ENCODE measurements around the gene KRT80. TPM values are rescaled to one million over a fixed set of nuclear protein-coding genes. Genes with fewer than 3 reads are reported as not detected.

The KRT80 gene
- total and polyA plus RNA-seq, 2 donors (not counting 3 experiments of a cell fraction or from before 2014, with no cell fraction given), result 13.6 to 23.7 TPM

DNA sequence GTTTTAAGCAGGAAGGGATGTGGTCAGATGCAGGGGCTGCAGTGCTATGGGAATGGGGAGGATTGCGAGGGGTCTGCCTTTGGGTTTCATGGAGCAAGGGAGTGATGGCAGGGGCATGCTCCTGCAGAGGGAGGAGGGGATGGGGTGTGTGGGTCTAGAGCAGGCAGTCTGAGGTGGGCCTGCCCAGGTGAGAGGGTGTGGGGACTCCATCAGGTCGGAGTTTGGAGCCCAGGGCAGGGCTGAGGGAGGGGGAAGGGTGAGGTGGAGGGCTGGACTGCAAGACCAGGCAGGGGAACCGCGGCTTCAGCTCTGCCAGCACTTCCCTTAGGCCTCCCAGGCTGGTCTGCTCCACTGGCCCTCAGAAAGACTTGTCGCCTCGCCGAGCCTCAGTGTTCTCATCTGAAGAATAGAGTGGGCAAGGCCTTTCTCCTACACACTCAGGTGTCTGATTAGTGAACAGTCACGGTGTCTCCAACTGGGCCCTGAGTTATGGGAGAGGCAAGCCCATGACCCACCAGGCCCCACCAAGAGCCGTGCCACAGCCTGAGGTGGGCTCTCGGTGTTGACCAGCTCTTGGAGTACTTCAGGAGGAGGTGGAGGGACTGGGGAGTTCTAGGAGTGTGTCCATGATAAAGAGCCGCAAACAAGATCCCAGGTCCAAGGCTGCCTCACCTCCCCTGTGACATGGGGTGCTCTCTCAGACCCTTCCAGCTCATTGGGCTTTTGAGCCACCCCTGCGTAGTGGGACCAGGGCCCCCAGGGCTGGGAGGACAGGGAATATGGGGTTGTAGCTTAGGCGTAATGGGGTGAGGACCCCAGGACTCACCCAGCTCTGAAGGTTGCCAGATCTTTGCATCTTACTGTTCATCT, 20.1 kb upstream of the KRT80 start:
- dilution Hi-C loops (cut with MboI; ENCODE audit: extremely low pct_ligation_motif_present, low sequenced_read_pairs), result no loop called here
- FAIRE-seq, result no peak
- TF ChIP-seq POLR2A (IDR thresholded peaks at IDR 0.05; ENCODE audit: low read depth, low read length) (no peak), EZH2 (IDR thresholded peaks at IDR 0.05; ENCODE audit: borderline replicate concordance, low read depth, low read length, severe bottlenecking) (no peak), FOS (IDR thresholded peaks at IDR 0.05; ENCODE audit: borderline replicate concordance, insufficient read depth, low read length) (no peak), POLR2AphosphoS5 (IDR thresholded peaks at IDR 0.05; ENCODE audit: insufficient read depth, low read depth, low read length) (no peak), MYC (IDR thresholded peaks at IDR 0.05; ENCODE audit: low read depth, low read length) (no peak), GATA2 (IDR thresholded peaks at IDR 0.05; ENCODE audit: insufficient read depth, insufficient read length, low read depth, low read length) (no peak), JUN (IDR thresholded peaks at IDR 0.05; ENCODE audit: borderline replicate concordance, insufficient read depth, insufficient read length, low read depth) (no peak)
- TF ChIP-seq, protein P1, sequence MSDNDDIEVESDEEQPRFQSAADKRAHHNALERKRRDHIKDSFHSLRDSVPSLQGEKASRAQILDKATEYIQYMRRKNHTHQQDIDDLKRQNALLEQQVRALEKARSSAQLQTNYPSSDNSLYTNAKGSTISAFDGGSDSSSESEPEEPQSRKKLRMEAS (IDR thresholded peaks at IDR 0.05; ENCODE audit: insufficient read depth, insufficient read length), result no peak
- TF ChIP-seq, protein P2, sequence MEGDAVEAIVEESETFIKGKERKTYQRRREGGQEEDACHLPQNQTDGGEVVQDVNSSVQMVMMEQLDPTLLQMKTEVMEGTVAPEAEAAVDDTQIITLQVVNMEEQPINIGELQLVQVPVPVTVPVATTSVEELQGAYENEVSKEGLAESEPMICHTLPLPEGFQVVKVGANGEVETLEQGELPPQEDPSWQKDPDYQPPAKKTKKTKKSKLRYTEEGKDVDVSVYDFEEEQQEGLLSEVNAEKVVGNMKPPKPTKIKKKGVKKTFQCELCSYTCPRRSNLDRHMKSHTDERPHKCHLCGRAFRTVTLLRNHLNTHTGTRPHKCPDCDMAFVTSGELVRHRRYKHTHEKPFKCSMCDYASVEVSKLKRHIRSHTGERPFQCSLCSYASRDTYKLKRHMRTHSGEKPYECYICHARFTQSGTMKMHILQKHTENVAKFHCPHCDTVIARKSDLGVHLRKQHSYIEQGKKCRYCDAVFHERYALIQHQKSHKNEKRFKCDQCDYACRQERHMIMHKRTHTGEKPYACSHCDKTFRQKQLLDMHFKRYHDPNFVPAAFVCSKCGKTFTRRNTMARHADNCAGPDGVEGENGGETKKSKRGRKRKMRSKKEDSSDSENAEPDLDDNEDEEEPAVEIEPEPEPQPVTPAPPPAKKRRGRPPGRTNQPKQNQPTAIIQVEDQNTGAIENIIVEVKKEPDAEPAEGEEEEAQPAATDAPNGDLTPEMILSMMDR (IDR thresholded peaks at IDR 0.05; ENCODE audit: extremely low read depth in 1 of 2, insufficient read depth in 1 of 2, low read depth in 1 of 2, low read length in 2 of 2), result no peak
- Histone ChIP-seq H2AFZ (ENCODE audit: low read depth, low read length) (no peak overlapping the region), H3K4me1 (ENCODE audit: control insufficient read depth, extremely low read depth, insufficient read depth, low read length) (peaks cover 28% of the 10 kb centered on the region), H3K4me3 (replicated peaks in 1 of 3; ENCODE audit: insufficient read depth in 1 of 3, low read depth in 1 of 3, low read length in 3 of 3) (no peak overlapping the region), H3K27me3 (ENCODE audit: control insufficient read depth in 2 of 2, insufficient read depth in 2 of 2, low read length in 2 of 2) (no peaks in the 10 kb centered on the region), H3K27ac (ENCODE audit: insufficient read depth, low read depth, low read length) (no peak overlapping the region), H4K20me1 (replicated peaks; ENCODE audit: control insufficient read depth, extremely low read depth, insufficient read depth, low read length) (no peaks in the 10 kb centered on the region), H3K9ac (replicated peaks; ENCODE audit: extremely low read depth, insufficient read depth, low read length) (no peak overlapping the region), H3K36me3 (ENCODE audit: control insufficient read depth in 2 of 2, extremely low read depth in 1 of 2, insufficient read depth in 2 of 2, low read length in 2 of 2) (no peaks in the 10 kb centered on the region), H3K9me1 (replicated peaks; ENCODE audit: control insufficient read depth, extremely low read depth, insufficient read depth, low read length) (no peaks in the 10 kb centered on the region), H3K79me2 (ENCODE audit: control insufficient read depth, insufficient read depth, low read length) (no peaks in the 10 kb centered on the region), H3K9me3 (replicated peaks; ENCODE audit: control insufficient read depth, insufficient read depth, low read length) (no peaks in the 10 kb centered on the region), H3K4me2 (ENCODE audit: insufficient read depth, low read length) (no peak overlapping the region)
- ChIA-PET CTCF (interaction anchor here (0.9 to 8.1 kb wide), 14 partner anchors 10 to 97 kb away, joined by 3 to 138 read pairs (median 6); partner anchors contain the start of gene KRT80), POLR2A (no interaction called here)
- BruUV-seq (replicated peaks), result no TSS peak
- no peak for DNase-seq (ENCODE audit: low read depth, low spot score)
- intact Hi-C loops (cut with micrococcal nuclease), result loop anchor here (10.0 kb wide), 1 partner anchor 663 kb away; no protein-coding TSS in a partner anchor

All from endothelial cell of umbilical vein (primary cell).